ENCODE results near the gene RELL2. TPM values are rescaled to one million over a fixed set of nuclear protein-coding genes. Genes with fewer than 3 reads are reported as not detected.

Gene RELL2
- total RNA-seq, 2 experiments from 2014 or later = 26.8 to 27.3 TPM

- Mint-ChIP-seq H3K9me3 (no peaks in the 10 kb centered on the region), H3K36me3 (peaks cover 5% of the 10 kb centered on the region), H3K4me3 (peak overlapping the region; percentile 95), H3K27me3 (no peaks in the 10 kb centered on the region), H3K27ac (peak overlapping the region; percentile 42), H3K4me1 (peaks cover 23% of the 10 kb centered on the region)
- DNase-seq = no peak
These were observed 14.9 kb downstream of the RELL2 start for GRCh38 chr5:141651728-141652105.

GRCh38 chr5:141654298-141654697 is 17.5 kb downstream of the RELL2 start:
- no peak overlapping the region for H3K27ac Mint-ChIP-seq
- no peak overlapping the region for H3K4me3 Mint-ChIP-seq
- H3K27me3 Mint-ChIP-seq = no peaks in the 10 kb centered on the region
- peaks cover 20% of the 10 kb centered on the region for H3K4me1 Mint-ChIP-seq
- no peaks in the 10 kb centered on the region for H3K9me3 Mint-ChIP-seq
- DNase-seq = no peak
- H3K36me3 Mint-ChIP-seq = peaks cover 3% of the 10 kb centered on the region

- no peaks in the 10 kb centered on the region for H3K9me3 Mint-ChIP-seq
- no peak for DNase-seq
- H3K4me3 Mint-ChIP-seq = no peak overlapping the region
- H3K27ac Mint-ChIP-seq = no peak overlapping the region
- H3K4me1 Mint-ChIP-seq = peaks cover 15% of the 10 kb centered on the region
- H3K27me3 Mint-ChIP-seq = no peaks in the 10 kb centered on the region
- H3K36me3 Mint-ChIP-seq = peaks cover 3% of the 10 kb centered on the region
These were observed 18.2 kb downstream of the RELL2 start for GRCh38 chr5:141655020-141655419.

- H3K27ac Mint-ChIP-seq = no peak overlapping the region
- peaks cover 3% of the 10 kb centered on the region for H3K36me3 Mint-ChIP-seq
- DNase-seq = no peak
- no peaks in the 10 kb centered on the region for H3K27me3 Mint-ChIP-seq
- H3K9me3 Mint-ChIP-seq = no peaks in the 10 kb centered on the region
- no peak overlapping the region for H3K4me3 Mint-ChIP-seq
- peaks cover 8% of the 10 kb centered on the region for H3K4me1 Mint-ChIP-seq
These were observed 19.6 kb downstream of the RELL2 start for GRCh38 chr5:141656396-141656795.

GRCh38 chr5:141657404-141657803 is 20.6 kb downstream of the RELL2 start:
- Mint-ChIP-seq H3K27me3 (no peaks in the 10 kb centered on the region), H3K4me3 (no peak overlapping the region), H3K4me1 (no peaks in the 10 kb centered on the region), H3K36me3 (peaks cover 3% of the 10 kb centered on the region), H3K9me3 (no peaks in the 10 kb centered on the region), H3K27ac (no peak overlapping the region)
- no peak for DNase-seq

- Mint-ChIP-seq H3K4me1 (no peaks in the 10 kb centered on the region), H3K36me3 (peaks cover 3% of the 10 kb centered on the region), H3K27me3 (no peaks in the 10 kb centered on the region), H3K4me3 (no peak overlapping the region), H3K27ac (no peak overlapping the region), H3K9me3 (no peaks in the 10 kb centered on the region)
- DNase-seq = no peak
These were observed 21.2 kb downstream of the RELL2 start for GRCh38 chr5:141657937-141658545.

DNA sequence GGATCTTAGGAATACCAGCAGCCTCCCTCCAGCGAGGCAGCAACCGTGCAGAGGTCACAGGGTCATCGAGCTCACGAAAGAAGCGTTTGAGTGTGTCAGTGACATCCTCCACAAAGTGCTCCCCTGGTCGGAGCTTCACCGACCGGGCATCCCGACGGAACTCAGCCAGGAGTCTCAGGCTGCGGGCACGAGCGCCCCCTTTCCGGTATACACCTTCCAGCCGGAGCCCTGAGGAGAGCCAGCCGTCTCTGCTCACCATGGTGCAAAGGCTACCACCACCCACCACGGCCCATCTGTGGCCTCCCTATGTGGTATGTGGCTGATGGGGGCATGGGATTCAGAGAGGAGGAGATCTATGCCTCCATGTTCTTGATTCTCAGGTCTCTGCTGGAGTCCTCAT is 25.2 kb downstream of the RELL2 start:
- no peak overlapping the region for H3K4me3 Mint-ChIP-seq
- no peaks in the 10 kb centered on the region for H3K9me3 Mint-ChIP-seq
- no peak for DNase-seq
- H3K4me1 Mint-ChIP-seq = peaks cover 4% of the 10 kb centered on the region
- no peaks in the 10 kb centered on the region for H3K27me3 Mint-ChIP-seq
- H3K36me3 Mint-ChIP-seq = no peaks in the 10 kb centered on the region
- no peak overlapping the region for H3K27ac Mint-ChIP-seq

- no peak for DNase-seq
- Mint-ChIP-seq H3K36me3 (no peaks in the 10 kb centered on the region), H3K4me1 (peaks cover 4% of the 10 kb centered on the region), H3K9me3 (no peaks in the 10 kb centered on the region), H3K4me3 (no peak overlapping the region), H3K27me3 (no peaks in the 10 kb centered on the region), H3K27ac (no peak overlapping the region)
These were observed 26.7 kb downstream of the RELL2 start for GRCh38 chr5:141663506-141663905.

- no peak overlapping the region for H3K27ac Mint-ChIP-seq
- no peaks in the 10 kb centered on the region for H3K36me3 Mint-ChIP-seq
- H3K4me1 Mint-ChIP-seq = peaks cover 4% of the 10 kb centered on the region
- peak; percentile 69 for DNase-seq
- H3K4me3 Mint-ChIP-seq = no peak overlapping the region
- no peaks in the 10 kb centered on the region for H3K27me3 Mint-ChIP-seq
- no peaks in the 10 kb centered on the region for H3K9me3 Mint-ChIP-seq
These were observed 28.1 kb downstream of the RELL2 start for GRCh38 chr5:141664733-141665461.

DNA sequence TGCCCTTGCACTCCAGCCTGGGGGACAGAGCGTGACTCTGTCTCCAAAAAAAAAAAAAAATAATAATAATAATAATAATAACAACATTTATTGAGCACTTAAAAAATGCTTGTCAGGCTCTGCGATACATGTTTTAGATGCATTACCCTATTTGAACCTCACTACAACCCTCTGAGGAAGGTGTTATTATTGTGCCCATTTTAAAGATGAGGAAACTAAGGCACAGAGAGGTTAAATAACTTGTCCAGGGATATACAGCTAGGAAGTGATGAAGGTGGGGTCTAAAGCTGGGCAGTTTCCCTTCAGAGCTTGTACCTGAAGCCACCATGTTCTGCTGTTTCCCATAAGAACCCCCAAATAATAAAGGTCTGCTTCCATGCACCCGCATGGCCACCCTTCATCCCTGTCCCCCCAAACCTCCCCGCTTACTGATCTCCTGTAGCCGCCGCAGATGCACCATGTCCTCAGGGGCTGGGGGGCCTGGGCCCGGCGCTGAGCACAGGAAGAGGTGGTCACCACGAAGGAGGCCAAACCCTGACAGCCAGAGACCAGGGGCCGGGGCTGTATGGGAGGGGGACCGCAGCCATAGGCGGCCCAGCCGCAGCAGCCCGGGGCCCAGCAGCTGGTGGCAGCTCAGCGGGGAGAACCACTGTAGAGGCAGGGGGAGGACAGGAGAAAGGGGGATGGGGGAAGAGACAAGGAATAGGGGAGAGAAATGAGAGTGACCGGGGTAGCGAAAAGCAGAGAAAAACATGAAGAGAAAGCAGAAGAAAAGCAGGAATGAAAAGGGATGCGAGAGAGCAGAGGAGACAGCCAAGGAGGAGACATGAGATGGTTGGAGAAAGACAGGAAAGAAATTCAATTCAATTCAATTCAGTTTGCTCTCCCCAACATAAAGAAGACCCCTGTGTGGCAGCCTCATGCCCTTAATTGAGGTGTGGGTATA is 29.5 kb downstream of the RELL2 start:
- DNase-seq = no peak
- Mint-ChIP-seq H3K27ac (no peak overlapping the region), H3K9me3 (no peaks in the 10 kb centered on the region), H3K4me1 (peaks cover 4% of the 10 kb centered on the region), H3K36me3 (no peaks in the 10 kb centered on the region), H3K4me3 (no peak overlapping the region), H3K27me3 (no peaks in the 10 kb centered on the region)

DNA sequence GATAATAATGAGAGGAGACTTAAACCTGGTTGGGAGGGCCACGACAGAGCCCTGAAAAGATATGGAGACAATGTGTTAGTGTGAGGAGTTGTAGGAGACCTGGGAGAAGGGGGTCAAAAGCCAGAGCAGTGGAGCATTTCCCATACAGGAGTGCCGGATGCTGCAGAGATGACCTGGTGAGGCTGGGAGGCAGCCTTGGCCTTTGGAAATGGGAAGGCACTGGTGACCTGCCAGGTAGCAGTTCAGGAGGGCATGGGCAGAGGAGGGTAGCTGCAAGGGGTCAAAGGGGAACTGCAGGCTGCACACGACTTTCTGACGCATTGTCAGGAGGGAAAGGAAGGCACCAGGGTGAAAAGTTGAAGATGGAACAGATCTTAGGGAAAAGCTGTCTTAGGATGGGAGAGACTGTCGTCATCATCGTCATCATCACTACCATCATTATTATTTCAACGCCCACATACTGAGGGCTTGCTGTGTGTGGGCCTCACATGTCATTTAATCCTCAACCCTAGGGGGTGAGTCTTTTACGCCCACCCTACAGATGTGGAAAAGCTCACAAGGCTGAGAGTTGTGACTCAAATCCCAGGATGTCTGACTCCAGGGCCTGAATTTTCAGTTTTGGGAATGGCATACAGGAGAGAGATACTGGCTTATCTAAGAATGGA is 31.9 kb downstream of the RELL2 start:
- H3K4me1 Mint-ChIP-seq = peaks cover 4% of the 10 kb centered on the region
- no peaks in the 10 kb centered on the region for H3K9me3 Mint-ChIP-seq
- no peak overlapping the region for H3K4me3 Mint-ChIP-seq
- DNase-seq = no peak
- no peaks in the 10 kb centered on the region for H3K36me3 Mint-ChIP-seq
- no peaks in the 10 kb centered on the region for H3K27me3 Mint-ChIP-seq
- no peak overlapping the region for H3K27ac Mint-ChIP-seq

GRCh38 chr5:141669520-141669919 is 32.7 kb downstream of the RELL2 start:
- DNase-seq = no peak
- H3K27me3 Mint-ChIP-seq = no peaks in the 10 kb centered on the region
- H3K4me1 Mint-ChIP-seq = peaks cover 4% of the 10 kb centered on the region
- H3K36me3 Mint-ChIP-seq = no peaks in the 10 kb centered on the region
- no peak overlapping the region for H3K4me3 Mint-ChIP-seq
- no peak overlapping the region for H3K27ac Mint-ChIP-seq
- H3K9me3 Mint-ChIP-seq = no peaks in the 10 kb centered on the region

DNA sequence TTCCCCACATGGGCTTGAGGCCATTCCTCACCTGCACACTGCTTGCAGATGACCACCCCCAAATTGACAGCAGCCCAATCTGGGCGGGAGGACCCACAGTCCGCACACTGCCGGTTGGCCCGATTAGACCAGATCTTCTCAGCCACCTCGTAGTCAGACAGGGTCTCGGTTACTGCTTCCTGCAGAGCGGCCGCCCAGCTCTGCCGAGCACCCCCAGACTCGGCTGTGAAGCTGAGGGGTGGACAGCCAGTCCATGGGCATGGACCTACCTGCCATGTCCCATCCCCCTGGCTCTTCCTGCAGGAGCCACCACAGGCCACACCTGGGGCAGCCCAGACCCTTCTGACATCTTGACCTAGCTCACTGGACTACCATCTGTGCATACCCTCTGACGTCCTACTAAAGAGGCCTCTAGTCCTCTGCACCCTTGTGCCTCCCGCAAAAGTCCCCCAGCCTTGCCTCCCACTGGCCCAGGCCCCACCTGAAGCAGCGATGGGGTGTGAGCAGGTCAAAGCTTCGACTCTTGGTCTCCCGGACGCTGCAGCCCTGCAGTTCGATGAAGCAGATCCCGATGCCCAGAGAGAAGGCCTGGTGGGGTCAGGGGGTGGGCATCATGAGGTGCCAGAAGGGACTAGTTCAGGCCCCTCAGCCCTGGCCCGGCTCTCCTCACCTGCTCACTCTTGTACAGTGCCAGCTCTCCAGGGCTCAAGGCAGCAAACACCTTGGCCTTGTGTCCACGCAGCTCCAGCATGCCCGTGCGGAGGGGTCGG is 35.5 kb downstream of the RELL2 start:
- Mint-ChIP-seq H3K27me3 (no peaks in the 10 kb centered on the region), H3K4me3 (no peak overlapping the region), H3K4me1 (no peaks in the 10 kb centered on the region), H3K27ac (no peak overlapping the region), H3K36me3 (no peaks in the 10 kb centered on the region), H3K9me3 (no peaks in the 10 kb centered on the region)
- DNase-seq = no peak

Measured in activated naive CD8-positive, alpha-beta T cell treated with anti-CD3 and anti-CD28 coated beads for 36 hours (primary cell).